ENCODE results near the gene C9orf72.

GRCh38 chr9:27602142-27602861, 29.0 kb upstream of the C9orf72 start:
- no peak for TF ChIP-seq POLR2A (IDR thresholded peaks at IDR 0.05; ENCODE audit: low read depth, low read length)
- TF ChIP-seq, protein P1, sequence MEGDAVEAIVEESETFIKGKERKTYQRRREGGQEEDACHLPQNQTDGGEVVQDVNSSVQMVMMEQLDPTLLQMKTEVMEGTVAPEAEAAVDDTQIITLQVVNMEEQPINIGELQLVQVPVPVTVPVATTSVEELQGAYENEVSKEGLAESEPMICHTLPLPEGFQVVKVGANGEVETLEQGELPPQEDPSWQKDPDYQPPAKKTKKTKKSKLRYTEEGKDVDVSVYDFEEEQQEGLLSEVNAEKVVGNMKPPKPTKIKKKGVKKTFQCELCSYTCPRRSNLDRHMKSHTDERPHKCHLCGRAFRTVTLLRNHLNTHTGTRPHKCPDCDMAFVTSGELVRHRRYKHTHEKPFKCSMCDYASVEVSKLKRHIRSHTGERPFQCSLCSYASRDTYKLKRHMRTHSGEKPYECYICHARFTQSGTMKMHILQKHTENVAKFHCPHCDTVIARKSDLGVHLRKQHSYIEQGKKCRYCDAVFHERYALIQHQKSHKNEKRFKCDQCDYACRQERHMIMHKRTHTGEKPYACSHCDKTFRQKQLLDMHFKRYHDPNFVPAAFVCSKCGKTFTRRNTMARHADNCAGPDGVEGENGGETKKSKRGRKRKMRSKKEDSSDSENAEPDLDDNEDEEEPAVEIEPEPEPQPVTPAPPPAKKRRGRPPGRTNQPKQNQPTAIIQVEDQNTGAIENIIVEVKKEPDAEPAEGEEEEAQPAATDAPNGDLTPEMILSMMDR (conservative IDR thresholded peaks at IDR 0.05; ENCODE audit: low read depth, low read length) = no peak
- TF ChIP-seq RAD21 (IDR thresholded peaks at IDR 0.05; ENCODE audit: low read length) = no peak
- no peak for TF ChIP-seq CEBPB (IDR thresholded peaks at IDR 0.05; ENCODE audit: low read depth, low read length)
- no peak for TF ChIP-seq RCOR1 (IDR thresholded peaks at IDR 0.05; ENCODE audit: insufficient replicate concordance, low read length)
- no peak for TF ChIP-seq BHLHE40 (IDR thresholded peaks at IDR 0.05; ENCODE audit: low read depth, low read length)
